HPDE6-E6E7 (cell line): Measurements from ENCODE around the gene KRT8.

Experiments
- DNase-seq: peaks from one replicate; pipeline ENCODE4 v3.0.0; 2011; ENCODE audit warnings: missing footprints; ENCODE audit errors: extremely low spot score

The KRT8 gene

GRCh38 chr12:52904509-52905300 lies at the start of gene KRT8:
Gene KRT8 (minus strand): TSS chr12:52905076. CDS start chr12:52904981, 95 bp downstream.
- peak; percentile 96 for DNase-seq

- no peak for DNase-seq
Measured at GRCh38 chr12:52953181-52953841, 48.4 kb upstream of the KRT8 start.

- DNase-seq = no peak
Measured at GRCh38 chr12:52952076-52952801, 47.4 kb upstream of the KRT8 start.

- no peak for DNase-seq
Measured at GRCh38 chr12:52951640-52952039, 46.8 kb upstream of the KRT8 start.

GRCh38 chr12:52951126-52951525 lies 46.2 kb upstream of the KRT8 start:
- no peak for DNase-seq

- DNase-seq = no peak
Measured at GRCh38 chr12:52950553-52950952, 45.7 kb upstream of the KRT8 start.

GRCh38 chr12:52949413-52950331 lies 44.8 kb upstream of the KRT8 start:
- DNase-seq = peak; percentile 93

- no peak for DNase-seq
Measured at GRCh38 chr12:52947738-52948423, 43.0 kb upstream of the KRT8 start.

- no peak for DNase-seq
Measured at GRCh38 chr12:52946797-52947547, 42.1 kb upstream of the KRT8 start.

- no peak for DNase-seq
Measured at GRCh38 chr12:52946334-52946733, 41.5 kb upstream of the KRT8 start.

GRCh38 chr12:52945389-52946232 lies 40.7 kb upstream of the KRT8 start:
- DNase-seq = no peak

- no peak for DNase-seq
Measured at GRCh38 chr12:52944683-52945388, 40.0 kb upstream of the KRT8 start.

- no peak for DNase-seq
Measured at GRCh38 chr12:52942901-52943181, 38.0 kb upstream of the KRT8 start.

- DNase-seq = no peak
Measured at GRCh38 chr12:52942066-52942900, 37.4 kb upstream of the KRT8 start.

- DNase-seq = no peak
Measured at GRCh38 chr12:52929538-52929937, 24.7 kb upstream of the KRT8 start.

GRCh38 chr12:52927964-52928363 lies 23.1 kb upstream of the KRT8 start:
- no peak for DNase-seq

GRCh38 chr12:52926596-52927234 lies 21.8 kb upstream of the KRT8 start:
- DNase-seq = no peak
